ENCODE data around the gene DCTD.

The DCTD gene

DNA sequence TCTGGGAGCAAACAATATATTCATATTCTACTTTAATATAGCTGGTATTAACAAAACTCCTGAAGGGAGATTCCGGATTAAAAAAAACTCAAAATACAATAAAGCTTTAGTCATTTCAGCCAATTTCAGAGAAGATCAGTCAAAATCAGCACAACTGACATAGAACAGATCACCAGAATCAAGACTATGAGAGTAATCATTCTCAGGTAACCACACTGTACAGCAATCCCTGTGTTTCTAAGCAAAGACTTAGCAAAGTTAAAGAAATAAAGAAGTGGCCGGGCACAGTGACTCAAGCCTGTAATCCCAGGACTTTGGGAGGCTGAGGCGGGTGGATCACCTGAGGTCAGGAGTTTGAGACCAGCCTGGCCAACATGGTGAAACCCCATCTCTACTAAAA, 9.1 kb downstream of the DCTD start:
- H3K14ac ChIP-seq (ENCODE audit: low read length): no peak overlapping the region
- DNase-seq (ENCODE audit: low spot score): no peak
- no peak overlapping the region for H3K4me2 ChIP-seq (ENCODE audit: insufficient read depth, low read length, poor library complexity, severe bottlenecking)
- H3K18ac ChIP-seq (ENCODE audit: low read length): no peak overlapping the region
- H2BK12ac ChIP-seq (ENCODE audit: low read length): no peak overlapping the region
- H2AFZ ChIP-seq (ENCODE audit: low read length): no peak overlapping the region
- H2BK120ac ChIP-seq (ENCODE audit: low read depth, low read length): no peak overlapping the region
- no peak overlapping the region for H3K9ac ChIP-seq (ENCODE audit: low read depth, low read length, poor library complexity)
- peaks cover 0 to 18% of the 10 kb centered on the region in 2 donors for H3K4me1 ChIP-seq (ENCODE audit: control insufficient read depth in 2 of 2, insufficient read depth in 1 of 2, low read depth in 1 of 2, low read length in 2 of 2)
- no peak overlapping the region for H3K23ac ChIP-seq (ENCODE audit: low read depth, low read length, poor library complexity)
- H3K79me1 ChIP-seq (ENCODE audit: low read depth, low read length): peaks cover 8% of the 10 kb centered on the region
- H2AK5ac ChIP-seq (ENCODE audit: low read depth, low read length): no peak overlapping the region
- no peak overlapping the region for H3K4ac ChIP-seq (ENCODE audit: low read length)
- no CpG with 5 or more reads among the region's 3 CpGs for WGBS, 2 donors (ENCODE audit: extremely low coverage in 2 of 2, insufficient read length in 2 of 2, insufficient replicate concordance in 1 of 2)
- H3K9me3 ChIP-seq (replicated peaks in 1 of 2; ENCODE audit: control insufficient read depth in 2 of 2, insufficient read depth in 1 of 2, low read depth in 1 of 2, low read length in 2 of 2): peaks cover 4 to 13% of the 10 kb centered on the region in 2 donors
- H3K36me3 ChIP-seq (replicated peaks in 1 of 2; ENCODE audit: control insufficient read depth in 2 of 2, insufficient read depth in 2 of 2, low read length in 2 of 2): peaks cover 22 to 96% of the 10 kb centered on the region in 2 donors
- no peak overlapping the region for H2BK5ac ChIP-seq (ENCODE audit: low read length)
- no peak overlapping the region for H4K8ac ChIP-seq (ENCODE audit: low read depth, low read length)
- H3K4me3 ChIP-seq (ENCODE audit: low read length in 2 of 2): no peak overlapping the region
- no peaks in the 10 kb centered on the region for H3K27me3 ChIP-seq (ENCODE audit: control insufficient read depth in 3 of 3, insufficient read depth in 3 of 3, low read depth in 1 of 3, low read length in 3 of 3)
- no peak overlapping the region for H3K27ac ChIP-seq (replicated peaks; ENCODE audit: low read length)
- H2BK15ac ChIP-seq (ENCODE audit: low read length): no peak overlapping the region
- H4K91ac ChIP-seq (ENCODE audit: low read depth, low read length, poor library complexity): no peak overlapping the region

DNA sequence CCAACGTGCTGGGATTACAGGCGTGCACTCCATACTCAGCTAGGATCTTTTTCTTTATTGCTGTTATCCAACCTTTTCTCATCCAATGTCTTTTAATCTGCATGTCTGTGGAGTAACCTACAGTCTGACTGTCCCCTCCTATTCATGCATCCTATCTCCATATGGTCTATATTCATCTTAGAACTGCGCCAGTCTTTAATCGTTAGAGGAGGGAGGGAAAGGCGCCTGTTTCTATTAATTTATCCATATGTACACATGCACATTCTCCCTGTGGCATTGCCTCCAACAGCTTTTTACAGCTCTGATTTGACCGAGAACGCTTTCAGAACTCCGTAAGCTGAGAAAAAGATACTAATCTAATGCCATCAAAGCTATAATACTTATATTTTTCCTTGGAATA, 9.8 kb downstream of the DCTD start:
- H3K4ac ChIP-seq (ENCODE audit: low read length): no peak overlapping the region
- H3K23ac ChIP-seq (ENCODE audit: low read depth, low read length, poor library complexity): no peak overlapping the region
- H2AK5ac ChIP-seq (ENCODE audit: low read depth, low read length): no peak overlapping the region
- no peak overlapping the region for H3K14ac ChIP-seq (ENCODE audit: low read length)
- no peak overlapping the region for H3K4me3 ChIP-seq (ENCODE audit: low read length in 2 of 2)
- H3K4me1 ChIP-seq (ENCODE audit: control insufficient read depth in 2 of 2, insufficient read depth in 1 of 2, low read depth in 1 of 2, low read length in 2 of 2): peaks cover 0 to 19% of the 10 kb centered on the region in 2 donors
- H3K9ac ChIP-seq (ENCODE audit: low read depth, low read length, poor library complexity): peak overlapping the region; percentile 22
- H4K91ac ChIP-seq (ENCODE audit: low read depth, low read length, poor library complexity): no peak overlapping the region
- H3K27ac ChIP-seq (replicated peaks; ENCODE audit: low read length): no peak overlapping the region
- peaks cover 19 to 96% of the 10 kb centered on the region in 2 donors for H3K36me3 ChIP-seq (replicated peaks in 1 of 2; ENCODE audit: control insufficient read depth in 2 of 2, insufficient read depth in 2 of 2, low read length in 2 of 2)
- WGBS, 2 donors (ENCODE audit: extremely low coverage in 2 of 2, insufficient read length in 2 of 2, insufficient replicate concordance in 1 of 2): no CpG with 5 or more reads among the region's 8 CpGs
- H2BK15ac ChIP-seq (ENCODE audit: low read length): no peak overlapping the region
- H3K18ac ChIP-seq (ENCODE audit: low read length): no peak overlapping the region
- H3K79me1 ChIP-seq (ENCODE audit: low read depth, low read length): peaks cover 8% of the 10 kb centered on the region
- H3K4me2 ChIP-seq (ENCODE audit: insufficient read depth, low read length, poor library complexity, severe bottlenecking): no peak overlapping the region
- no peak overlapping the region for H4K8ac ChIP-seq (ENCODE audit: low read depth, low read length)
- H2AFZ ChIP-seq (ENCODE audit: low read length): no peak overlapping the region
- DNase-seq (ENCODE audit: low spot score): no peak
- no peak overlapping the region for H2BK120ac ChIP-seq (ENCODE audit: low read depth, low read length)
- H3K9me3 ChIP-seq (replicated peaks in 1 of 2; ENCODE audit: control insufficient read depth in 2 of 2, insufficient read depth in 1 of 2, low read depth in 1 of 2, low read length in 2 of 2): peaks cover 4 to 13% of the 10 kb centered on the region in 2 donors
- H3K27me3 ChIP-seq (ENCODE audit: control insufficient read depth in 3 of 3, insufficient read depth in 3 of 3, low read depth in 1 of 3, low read length in 3 of 3): no peaks in the 10 kb centered on the region
- H2BK5ac ChIP-seq (ENCODE audit: low read length): no peak overlapping the region
- no peak overlapping the region for H2BK12ac ChIP-seq (ENCODE audit: low read length)

DNA sequence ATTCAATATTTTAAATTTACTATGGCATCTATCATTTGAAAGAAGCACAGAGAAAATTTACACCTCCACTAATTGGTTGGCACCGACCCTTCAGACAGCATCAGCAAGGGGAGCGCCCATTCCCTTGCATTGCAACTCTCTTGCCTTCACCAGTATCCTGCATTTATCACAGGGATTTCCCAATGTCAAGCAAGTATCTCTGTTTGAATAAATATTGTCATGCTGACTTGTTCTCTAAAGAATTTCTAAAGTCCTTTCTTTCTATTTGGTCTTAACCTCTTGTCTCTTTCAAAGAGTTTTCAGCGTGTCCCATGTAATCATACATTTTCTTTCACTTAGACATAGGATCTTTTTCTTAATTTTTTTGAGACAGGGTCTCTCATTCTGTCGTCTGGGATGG, 10.4 kb downstream of the DCTD start:
- no peak overlapping the region for H3K4ac ChIP-seq (ENCODE audit: low read length)
- H2BK15ac ChIP-seq (ENCODE audit: low read length): no peak overlapping the region
- no peak overlapping the region for H3K18ac ChIP-seq (ENCODE audit: low read length)
- no peak overlapping the region for H2AK5ac ChIP-seq (ENCODE audit: low read depth, low read length)
- DNase-seq (ENCODE audit: low spot score): no peak
- no CpG with 5 or more reads among the region's 4 CpGs for WGBS, 2 donors (ENCODE audit: extremely low coverage in 2 of 2, insufficient read length in 2 of 2, insufficient replicate concordance in 1 of 2)
- no peak overlapping the region for H3K4me2 ChIP-seq (ENCODE audit: insufficient read depth, low read length, poor library complexity, severe bottlenecking)
- no peak overlapping the region for H3K23ac ChIP-seq (ENCODE audit: low read depth, low read length, poor library complexity)
- peaks cover 20 to 96% of the 10 kb centered on the region in 2 donors for H3K36me3 ChIP-seq (replicated peaks in 1 of 2; ENCODE audit: control insufficient read depth in 2 of 2, insufficient read depth in 2 of 2, low read length in 2 of 2)
- peaks cover 0 to 19% of the 10 kb centered on the region in 2 donors for H3K4me1 ChIP-seq (ENCODE audit: control insufficient read depth in 2 of 2, insufficient read depth in 1 of 2, low read depth in 1 of 2, low read length in 2 of 2)
- peaks cover 4 to 10% of the 10 kb centered on the region in 2 donors for H3K9me3 ChIP-seq (replicated peaks in 1 of 2; ENCODE audit: control insufficient read depth in 2 of 2, insufficient read depth in 1 of 2, low read depth in 1 of 2, low read length in 2 of 2)
- H4K91ac ChIP-seq (ENCODE audit: low read depth, low read length, poor library complexity): no peak overlapping the region
- no peak overlapping the region for H2BK5ac ChIP-seq (ENCODE audit: low read length)
- no peak overlapping the region for H3K27ac ChIP-seq (replicated peaks; ENCODE audit: low read length)
- H3K14ac ChIP-seq (ENCODE audit: low read length): no peak overlapping the region
- no peak overlapping the region for H2BK120ac ChIP-seq (ENCODE audit: low read depth, low read length)
- peaks cover 8% of the 10 kb centered on the region for H3K79me1 ChIP-seq (ENCODE audit: low read depth, low read length)
- no peak overlapping the region for H4K8ac ChIP-seq (ENCODE audit: low read depth, low read length)
- H3K9ac ChIP-seq (ENCODE audit: low read depth, low read length, poor library complexity): no peak overlapping the region
- H2BK12ac ChIP-seq (ENCODE audit: low read length): no peak overlapping the region
- no peaks in the 10 kb centered on the region for H3K27me3 ChIP-seq (ENCODE audit: control insufficient read depth in 3 of 3, insufficient read depth in 3 of 3, low read depth in 1 of 3, low read length in 3 of 3)
- no peak overlapping the region for H3K4me3 ChIP-seq (ENCODE audit: low read length in 2 of 2)
- no peak overlapping the region for H2AFZ ChIP-seq (ENCODE audit: low read length)

DNA sequence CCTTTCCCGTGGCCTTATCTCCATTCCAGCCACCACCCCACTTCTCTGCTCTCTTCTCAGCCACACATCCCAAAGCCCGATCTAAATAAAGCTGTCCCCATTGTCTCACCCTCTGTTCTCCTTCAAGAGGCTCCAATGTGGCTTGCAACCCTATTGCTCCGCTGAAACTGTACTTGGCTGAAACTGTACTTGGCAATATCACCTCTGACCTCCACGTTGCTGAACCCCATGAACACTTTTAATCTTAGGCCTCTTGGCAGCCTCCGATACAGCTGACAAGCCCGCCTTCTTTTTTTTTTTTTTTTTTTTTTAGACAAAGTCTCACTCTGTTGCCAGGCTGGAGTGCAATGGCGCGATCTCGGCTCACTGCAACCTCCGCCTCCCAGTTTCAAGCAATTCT, 12.1 kb downstream of the DCTD start:
- Histone ChIP-seq H4K8ac (ENCODE audit: low read depth, low read length) (no peak overlapping the region), H3K23ac (ENCODE audit: low read depth, low read length, poor library complexity) (no peak overlapping the region), H3K79me1 (ENCODE audit: low read depth, low read length) (peaks cover 8% of the 10 kb centered on the region), H2BK12ac (ENCODE audit: low read length) (no peak overlapping the region), H2AFZ (ENCODE audit: low read length) (no peak overlapping the region), H2BK15ac (ENCODE audit: low read length) (no peak overlapping the region), H4K91ac (ENCODE audit: low read depth, low read length, poor library complexity) (no peak overlapping the region), H2BK5ac (ENCODE audit: low read length) (no peak overlapping the region), H3K4ac (ENCODE audit: low read length) (no peak overlapping the region), H2AK5ac (ENCODE audit: low read depth, low read length) (no peak overlapping the region), H3K27me3 (ENCODE audit: control insufficient read depth in 3 of 3, insufficient read depth in 3 of 3, low read depth in 1 of 3, low read length in 3 of 3) (no peaks in the 10 kb centered on the region), H3K4me2 (ENCODE audit: insufficient read depth, low read length, poor library complexity, severe bottlenecking) (no peak overlapping the region), H3K27ac (replicated peaks; ENCODE audit: low read length) (peak overlapping the region; percentile 16), H3K18ac (ENCODE audit: low read length) (no peak overlapping the region), H3K4me3 (ENCODE audit: low read length in 2 of 2) (no peak overlapping the region), H2BK120ac (ENCODE audit: low read depth, low read length) (no peak overlapping the region), H3K9me3 (replicated peaks in 1 of 2; ENCODE audit: control insufficient read depth in 2 of 2, insufficient read depth in 1 of 2, low read depth in 1 of 2, low read length in 2 of 2) (no peaks in the 10 kb centered on the region), H3K4me1 (ENCODE audit: control insufficient read depth in 2 of 2, insufficient read depth in 1 of 2, low read depth in 1 of 2, low read length in 2 of 2) (peaks cover 0 to 19% of the 10 kb centered on the region in 2 donors), H3K14ac (ENCODE audit: low read length) (no peak overlapping the region), H3K9ac (ENCODE audit: low read depth, low read length, poor library complexity) (no peak overlapping the region), H3K36me3 (replicated peaks in 1 of 2; ENCODE audit: control insufficient read depth in 2 of 2, insufficient read depth in 2 of 2, low read length in 2 of 2) (peaks cover 16 to 96% of the 10 kb centered on the region in 2 donors)
- DNase-seq (ENCODE audit: low spot score): no peak
- WGBS, 2 donors (ENCODE audit: extremely low coverage in 2 of 2, insufficient read length in 2 of 2, insufficient replicate concordance in 1 of 2): no CpG with 5 or more reads among the region's 10 CpGs

All from neuronal stem cell (in vitro differentiated cells).